GM12878 (cell line): ENCODE data around the gene BEST1. TPM values are rescaled to one million over a fixed set of nuclear protein-coding genes. Genes with fewer than 3 reads are reported as not detected.
A peak's percentile ranks its signal among the peaks of the same experiment; 100 is the strongest.

Experiments used
- ATAC-seq: fragments of 200-7000 bp; cut with Tn5 transposase; 3 replicates; pipeline ENCODE4 v1.9.1; 2020; ENCODE audit warnings: mild to moderate bottlenecking, moderate library complexity
- BruUV-seq: library from RNA; stranded (reverse); fragments of 400-500 nt; replicated peaks from 2 replicates; lab custom pipeline; 2021; lab: Mats Ljungman, UMichigan
- CTCF ChIA-PET: fragments of 300-600 bp; sonication (Branson Sonifier 250); formaldehyde crosslinking; extraction: SDS; loops from one replicate; lab custom pipeline; 2021; ENCODE audit warnings: inconsistent platforms; lab: Yijun Ruan, JAX
- POLR2A ChIA-PET: fragments of 350-600 bp; formaldehyde crosslinking; extraction: SDS; loops from one replicate; lab custom pipeline; 2021; ENCODE audit warnings: inconsistent platforms; lab: Charles Lee
- RAD21 ChIA-PET: fragments of 300-600 bp; sonication (Branson Sonifier 250); formaldehyde crosslinking; loops from one replicate; lab custom pipeline; 2023; ENCODE audit warnings: antibody characterized with exemption; ENCODE audit not compliant: unreplicated experiment; lab: Charles Lee
- SMC1A ChIA-PET: fragments of 300-600 bp; sonication (Branson Sonifier 250); formaldehyde crosslinking; loops from one replicate; lab custom pipeline; 2023; ENCODE audit not compliant: unreplicated experiment, uncharacterized antibody; lab: Charles Lee
- DNase-seq: peaks from one replicate; pipeline ENCODE4 v3.0.0-alpha.2; 2011; ENCODE audit warnings: low read depth, low spot score
- FAIRE-seq: peaks from 3 replicates; lab custom pipeline; 2011; peaks lifted over from hg19 to GRCh38; lab: Jason Lieb, UNC
- H2AFZ ChIP-seq: 2 replicates; pipeline ENCODE4 v1.6.0; 2011; ENCODE audit warnings: low read depth, low read length, control low read depth; ENCODE audit not compliant: control insufficient read depth
- H3K27ac ChIP-seq: 2 replicates; pipeline ENCODE4 v1.5.1; 2011; ENCODE audit warnings: control low read depth; ENCODE audit not compliant: control insufficient read depth, insufficient read depth
- H3K27me3 ChIP-seq, 2 experiments: replicated peaks in 1 of 2; 2 replicates each; pipeline versions ENCODE4 v1.6.0 to v1.6.1; 2011; ENCODE audit warnings: low read length in 1 of 2; ENCODE audit not compliant: control insufficient read depth in 2 of 2, insufficient read depth in 2 of 2
- H3K36me3 ChIP-seq, 2 experiments: 2 replicates each; pipeline ENCODE4 v1.5.1; 2011; ENCODE audit warnings: low read length in 1 of 2; ENCODE audit not compliant: control insufficient read depth in 2 of 2, insufficient read depth in 2 of 2
- H3K4me1 ChIP-seq: 2 replicates; pipeline ENCODE4 v1.6.1; 2011; ENCODE audit warnings: mild to moderate bottlenecking, low read length, moderate library complexity, mixed read lengths; ENCODE audit not compliant: control insufficient read depth, insufficient read depth
- H3K4me2 ChIP-seq: 2 replicates; pipeline ENCODE4 v1.6.0; 2011; ENCODE audit warnings: control low read depth; ENCODE audit not compliant: control insufficient read depth, insufficient read depth
- H3K4me3 ChIP-seq: fragments of 200-600 bp; sonication (generic); 2 replicates; pipeline ENCODE4 v1.5.1; 2016
- H3K79me2 ChIP-seq: 2 replicates; pipeline ENCODE4 v1.6.0; 2011; ENCODE audit warnings: low read length; ENCODE audit not compliant: control insufficient read depth, insufficient read depth
- H3K9ac ChIP-seq: 2 replicates; pipeline ENCODE4 v1.8.0; 2011; ENCODE audit warnings: low read length, control low read depth, mixed read lengths; ENCODE audit not compliant: control insufficient read depth, insufficient read depth
- H3K9me3 ChIP-seq: replicated peaks from 3 replicates; pipeline ENCODE4 v1.5.1; 2011; ENCODE audit warnings: mild to moderate bottlenecking, low read length; ENCODE audit not compliant: control insufficient read depth, insufficient read depth
- H4K20me1 ChIP-seq: 2 replicates; pipeline ENCODE4 v1.6.0; 2011; ENCODE audit not compliant: control insufficient read depth, insufficient read depth
- DPF2 ChIP-seq: fragments of 450-650 bp; IDR thresholded peaks from 2 replicates; pipeline ENCODE4 v1.6.1; 2017; ENCODE audit warnings: mild to moderate bottlenecking
- EED ChIP-seq: sonication (generic); IDR thresholded peaks from 2 replicates; pipeline ENCODE4 v1.6.1; 2016; ENCODE audit warnings: antibody characterized with exemption, low read depth
- GATAD2B ChIP-seq: fragments of 450-650 bp; conservative IDR thresholded peaks from 2 replicates; pipeline ENCODE4 v1.6.1; 2017; ENCODE audit warnings: low read depth, mild to moderate bottlenecking, moderate library complexity
- MTA3 ChIP-seq: IDR thresholded peaks from 2 replicates; pipeline ENCODE4 v1.6.1; 2012; ENCODE audit warnings: low read length, inconsistent platforms, borderline replicate concordance
- NFYA ChIP-seq: IDR thresholded peaks from 2 replicates; pipeline ENCODE4 v1.6.1; 2011; ENCODE audit warnings: low read depth, mild to moderate bottlenecking, low read length, improper control_type of control experiment, borderline replicate concordance
- POLR2A ChIP-seq: IDR thresholded peaks from 2 replicates; pipeline ENCODE4 v1.6.1; 2011; ENCODE audit warnings: low read depth, mild to moderate bottlenecking, low read length
- RUNX3 ChIP-seq: IDR thresholded peaks from 2 replicates; pipeline ENCODE4 v1.6.1; 2012; ENCODE audit warnings: low read length, inconsistent platforms
- SMAD1 ChIP-seq: fragments of 450-650 bp; IDR thresholded peaks from 2 replicates; pipeline ENCODE4 v1.6.1; 2018; ENCODE audit warnings: mild to moderate bottlenecking, low read depth; ENCODE audit not compliant: partially characterized antibody
- SRF ChIP-seq, 2 experiments: IDR thresholded peaks; 2 replicates each; pipeline ENCODE4 v1.6.1; 2011; ENCODE audit warnings: low read depth in 2 of 2, low read length in 2 of 2, mild to moderate bottlenecking in 1 of 2, moderate library complexity in 1 of 2
- TAF1 ChIP-seq: IDR thresholded peaks from 2 replicates; pipeline ENCODE4 v1.6.1; 2011; ENCODE audit warnings: mild to moderate bottlenecking, low read depth, low read length, borderline replicate concordance
- ZSCAN29 ChIP-seq: fragments of 450-650 bp; IDR thresholded peaks from 2 replicates; pipeline ENCODE4 v1.6.1; 2017; ENCODE audit warnings: mild to moderate bottlenecking, moderate library complexity
- WGBS: methylation state at CpG from one replicate; pipeline ENCODE4 v1.1.6; 2016; ENCODE audit warnings: low lambda C conversion rate; ENCODE audit not compliant: insufficient replicate concordance, insufficient coverage; ENCODE audit errors: missing lambda C conversion rate; 5-methylcytosine and 5-hydroxymethylcytosine counted together
- in situ Hi-C: fragments of 300-500 bp; cut with MboI; formaldehyde crosslinking; loops from 9 replicates; pipeline ENCODE4 v1.14.3; 2018; ENCODE audit warnings: mixed read lengths
- intact Hi-C: fragments of 100-400 bp; cut with micrococcal nuclease; formaldehyde crosslinking; loops from one replicate; pipeline ENCODE4 v1.14.2; 2022; ENCODE audit not compliant: unreplicated experiment
- polyA plus RNA-seq, 11 experiments: library from polyadenylated mRNA; depleted of rRNA in 4 of 11; unstranded in 6 of 11; stranded (reverse) in 5 of 11; fragments of >200 nt; fragmentation: Nextera tagmentation in 4 of 11; fragmentation: Illumina TruSeq in 1 of 11; extraction: Ambion mirVana in 4 of 11; extraction: Trizol in 1 of 11; gene quantifications; 1 replicate in 1 of 11; 2 replicates in 10 of 11; pipeline versions ENCODE4 v1.2.1 to v1.2.3, GENCODE V29; 2011 to 2016; ENCODE audit warnings: inconsistent platforms in 2 of 11, missing spikeins in 2 of 11, low read depth in 1 of 11
- total RNA-seq, 4 experiments: library from RNA; depleted of rRNA in 3 of 4; stranded (reverse); fragments of >200 nt in 3 of 4; fragmentation: Illumina TruSeq in 1 of 4; extraction: Trizol in 1 of 4; gene quantifications; 2 replicates each; pipeline versions ENCODE4 v1.2.1 to v1.2.3, GENCODE V29; 2013 to 2021
- TF ChIP-seq, protein P1 (sequence below): fragments of 450-650 bp; IDR thresholded peaks from 2 replicates; pipeline ENCODE4 v1.6.1; 2017; ENCODE audit warnings: mild to moderate bottlenecking, moderate library complexity
- TF ChIP-seq, protein P2 (sequence below): fragments of 450-650 bp; IDR thresholded peaks from 2 replicates; pipeline ENCODE4 v1.6.1; 2018; ENCODE audit warnings: mild to moderate bottlenecking, low read depth, moderate library complexity; ENCODE audit not compliant: partially characterized antibody
- TF ChIP-seq, protein P3 (sequence below): fragments of 450-650 bp; formaldehyde crosslinking; IDR thresholded peaks from 2 replicates; pipeline ENCODE4 v1.4.0; 2022; ENCODE audit warnings: mild to moderate bottlenecking, moderate library complexity

Gene BEST1
- total and polyA plus RNA-seq, 10 of the 15 experiments (the other 5 are each of a cell fraction or from before 2014, with no cell fraction given): 0.03 to 3.4 (median 0.15) TPM; not detected in 1

DNA sequence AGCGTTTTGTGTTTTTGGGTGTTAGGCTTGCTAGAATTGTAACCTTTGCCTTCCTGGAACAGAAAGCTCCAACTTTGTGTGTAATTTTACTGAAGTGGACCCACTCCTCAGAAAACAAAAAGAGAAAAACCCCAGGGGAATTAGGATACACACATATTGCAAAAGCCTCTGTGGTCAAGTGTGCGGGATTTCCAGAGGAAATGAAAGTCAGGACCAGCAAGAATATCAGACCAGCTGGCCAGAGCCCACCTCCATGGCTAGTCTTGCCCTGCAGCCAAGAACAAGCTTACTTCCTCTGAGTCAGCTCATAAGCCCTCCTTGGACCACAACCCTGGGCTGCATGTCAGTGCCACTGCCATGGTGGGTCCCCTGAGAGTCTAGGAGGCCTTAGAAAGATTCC is 54.3 kb downstream of the BEST1 start:
- Histone ChIP-seq H3K4me3 (no peak overlapping the region), H3K4me2 (peak overlapping the region; percentile 7; the same call in 1 of the 2 replicates), H2AFZ (peak overlapping the region; percentile 33), H3K36me3 (no peaks in the 10 kb centered on the region), H3K79me2 (no peaks in the 10 kb centered on the region), H4K20me1 (no peaks in the 10 kb centered on the region), H3K27me3 (no peaks in the 10 kb centered on the region), H3K9ac (no peak overlapping the region), H3K4me1 (peaks cover 12% of the 10 kb centered on the region), H3K9me3 (peaks cover 2% of the 10 kb centered on the region; the same call in 2 of the 3 replicates), H3K27ac (peak overlapping the region; percentile 39; the same call in 1 of the 2 replicates)
- FAIRE-seq: peak; percentile 31
- SMC1A ChIA-PET: interaction anchor here (0.6 to 1.6 kb wide), 8 partner anchors 10 to 153 kb away, joined by 3 to 12 read pairs (median 3); no protein-coding TSS in a partner anchor
- POLR2A ChIA-PET: interaction anchor here (1.0 kb wide), 1 partner anchor 32 kb away, joined by 3 read pairs; no protein-coding TSS in a partner anchor
- WGBS: 0% methylated on average over 2 of the region's 2 CpGs
- no TSS peak for BruUV-seq
- DNase-seq: peak; percentile 66
- CTCF ChIA-PET: interaction anchor here (1.1 kb wide), 2 partner anchors 36 to 57 kb away, joined by 3 to 4 read pairs; no protein-coding TSS in a partner anchor
- RAD21 ChIA-PET: interaction anchor here (0.7 to 0.8 kb wide), 3 partner anchors 32 to 78 kb away, joined by 3 to 4 read pairs (median 3); no protein-coding TSS in a partner anchor
- in situ Hi-C loops: no loop called here
- intact Hi-C loops: loop anchor here (1.0 kb wide), 1 partner anchor 34 kb away; no protein-coding TSS in a partner anchor
- peak; percentile 98 for ATAC-seq
- no peak for TF ChIP-seq SRF (IDR thresholded peaks at IDR 0.05; ENCODE audit: low read depth in 2 of 2, low read length in 2 of 2)
- TF ChIP-seq, protein P1, sequence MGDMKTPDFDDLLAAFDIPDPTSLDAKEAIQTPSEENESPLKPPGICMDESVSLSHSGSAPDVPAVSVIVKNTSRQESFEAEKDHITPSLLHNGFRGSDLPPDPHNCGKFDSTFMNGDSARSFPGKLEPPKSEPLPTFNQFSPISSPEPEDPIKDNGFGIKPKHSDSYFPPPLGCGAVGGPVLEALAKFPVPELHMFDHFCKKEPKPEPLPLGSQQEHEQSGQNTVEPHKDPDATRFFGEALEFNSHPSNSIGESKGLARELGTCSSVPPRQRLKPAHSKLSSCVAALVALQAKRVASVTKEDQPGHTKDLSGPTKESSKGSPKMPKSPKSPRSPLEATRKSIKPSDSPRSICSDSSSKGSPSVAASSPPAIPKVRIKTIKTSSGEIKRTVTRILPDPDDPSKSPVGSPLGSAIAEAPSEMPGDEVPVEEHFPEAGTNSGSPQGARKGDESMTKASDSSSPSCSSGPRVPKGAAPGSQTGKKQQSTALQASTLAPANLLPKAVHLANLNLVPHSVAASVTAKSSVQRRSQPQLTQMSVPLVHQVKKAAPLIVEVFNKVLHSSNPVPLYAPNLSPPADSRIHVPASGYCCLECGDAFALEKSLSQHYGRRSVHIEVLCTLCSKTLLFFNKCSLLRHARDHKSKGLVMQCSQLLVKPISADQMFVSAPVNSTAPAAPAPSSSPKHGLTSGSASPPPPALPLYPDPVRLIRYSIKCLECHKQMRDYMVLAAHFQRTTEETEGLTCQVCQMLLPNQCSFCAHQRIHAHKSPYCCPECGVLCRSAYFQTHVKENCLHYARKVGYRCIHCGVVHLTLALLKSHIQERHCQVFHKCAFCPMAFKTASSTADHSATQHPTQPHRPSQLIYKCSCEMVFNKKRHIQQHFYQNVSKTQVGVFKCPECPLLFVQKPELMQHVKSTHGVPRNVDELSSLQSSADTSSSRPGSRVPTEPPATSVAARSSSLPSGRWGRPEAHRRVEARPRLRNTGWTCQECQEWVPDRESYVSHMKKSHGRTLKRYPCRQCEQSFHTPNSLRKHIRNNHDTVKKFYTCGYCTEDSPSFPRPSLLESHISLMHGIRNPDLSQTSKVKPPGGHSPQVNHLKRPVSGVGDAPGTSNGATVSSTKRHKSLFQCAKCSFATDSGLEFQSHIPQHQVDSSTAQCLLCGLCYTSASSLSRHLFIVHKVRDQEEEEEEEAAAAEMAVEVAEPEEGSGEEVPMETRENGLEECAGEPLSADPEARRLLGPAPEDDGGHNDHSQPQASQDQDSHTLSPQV: no peak
- no peak for TF ChIP-seq ZSCAN29
- TF ChIP-seq, protein P2, sequence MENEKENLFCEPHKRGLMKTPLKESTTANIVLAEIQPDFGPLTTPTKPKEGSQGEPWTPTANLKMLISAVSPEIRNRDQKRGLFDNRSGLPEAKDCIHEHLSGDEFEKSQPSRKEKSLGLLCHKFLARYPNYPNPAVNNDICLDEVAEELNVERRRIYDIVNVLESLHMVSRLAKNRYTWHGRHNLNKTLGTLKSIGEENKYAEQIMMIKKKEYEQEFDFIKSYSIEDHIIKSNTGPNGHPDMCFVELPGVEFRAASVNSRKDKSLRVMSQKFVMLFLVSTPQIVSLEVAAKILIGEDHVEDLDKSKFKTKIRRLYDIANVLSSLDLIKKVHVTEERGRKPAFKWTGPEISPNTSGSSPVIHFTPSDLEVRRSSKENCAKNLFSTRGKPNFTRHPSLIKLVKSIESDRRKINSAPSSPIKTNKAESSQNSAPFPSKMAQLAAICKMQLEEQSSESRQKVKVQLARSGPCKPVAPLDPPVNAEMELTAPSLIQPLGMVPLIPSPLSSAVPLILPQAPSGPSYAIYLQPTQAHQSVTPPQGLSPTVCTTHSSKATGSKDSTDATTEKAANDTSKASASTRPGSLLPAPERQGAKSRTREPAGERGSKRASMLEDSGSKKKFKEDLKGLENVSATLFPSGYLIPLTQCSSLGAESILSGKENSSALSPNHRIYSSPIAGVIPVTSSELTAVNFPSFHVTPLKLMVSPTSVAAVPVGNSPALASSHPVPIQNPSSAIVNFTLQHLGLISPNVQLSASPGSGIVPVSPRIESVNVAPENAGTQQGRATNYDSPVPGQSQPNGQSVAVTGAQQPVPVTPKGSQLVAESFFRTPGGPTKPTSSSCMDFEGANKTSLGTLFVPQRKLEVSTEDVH: no peak
- TF ChIP-seq POLR2A: no peak
- no peak for TF ChIP-seq SMAD1
- TF ChIP-seq, protein P3, sequence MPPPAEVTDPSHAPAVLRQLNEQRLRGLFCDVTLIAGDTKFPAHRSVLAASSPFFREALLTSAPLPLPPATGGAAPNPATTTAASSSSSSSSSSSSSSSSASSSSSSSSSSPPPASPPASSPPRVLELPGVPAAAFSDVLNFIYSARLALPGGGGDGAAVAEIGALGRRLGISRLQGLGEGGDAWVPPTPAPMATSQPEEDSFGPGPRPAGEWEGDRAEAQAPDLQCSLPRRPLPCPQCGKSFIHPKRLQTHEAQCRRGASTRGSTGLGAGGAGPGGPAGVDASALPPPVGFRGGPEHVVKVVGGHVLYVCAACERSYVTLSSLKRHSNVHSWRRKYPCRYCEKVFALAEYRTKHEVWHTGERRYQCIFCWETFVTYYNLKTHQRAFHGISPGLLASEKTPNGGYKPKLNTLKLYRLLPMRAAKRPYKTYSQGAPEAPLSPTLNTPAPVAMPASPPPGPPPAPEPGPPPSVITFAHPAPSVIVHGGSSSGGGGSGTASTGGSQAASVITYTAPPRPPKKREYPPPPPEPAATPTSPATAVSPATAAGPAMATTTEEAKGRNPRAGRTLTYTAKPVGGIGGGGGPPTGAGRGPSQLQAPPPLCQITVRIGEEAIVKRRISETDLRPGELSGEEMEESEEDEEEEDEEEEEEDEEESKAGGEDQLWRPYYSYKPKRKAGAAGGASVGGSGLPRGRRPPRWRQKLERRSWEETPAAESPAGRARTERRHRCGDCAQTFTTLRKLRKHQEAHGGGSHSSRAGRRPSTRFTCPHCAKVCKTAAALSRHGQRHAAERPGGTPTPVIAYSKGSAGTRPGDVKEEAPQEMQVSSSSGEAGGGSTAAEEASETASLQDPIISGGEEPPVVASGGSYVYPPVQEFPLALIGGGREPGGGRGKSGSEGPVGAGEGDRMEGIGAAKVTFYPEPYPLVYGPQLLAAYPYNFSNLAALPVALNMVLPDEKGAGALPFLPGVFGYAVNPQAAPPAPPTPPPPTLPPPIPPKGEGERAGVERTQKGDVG: no peak
- peak; percentile 75 for TF ChIP-seq EED
- TF ChIP-seq DPF2: no peak
- peak; percentile 89 for TF ChIP-seq RUNX3
- no peak for TF ChIP-seq MTA3
- no peak for TF ChIP-seq NFYA
- no peak for TF ChIP-seq TAF1
- TF ChIP-seq GATAD2B: 0 out of 2 replicates have a peak, but pooled peaks have one; percentile 24
